GM18502 (cell line): Measurements from ENCODE around the gene SPAG7.
A peak's percentile ranks its signal among the peaks of the same experiment; 100 is the strongest.

ENCODE experiments used
- ATAC-seq: cut with Tn5 transposase; IDR thresholded peaks from one replicate; pipeline ENCODE4 v1.9.1; 2021; ENCODE audit warnings: mild to moderate bottlenecking; ENCODE audit not compliant: unreplicated experiment, poor library complexity

SPAG7 gene

DNA sequence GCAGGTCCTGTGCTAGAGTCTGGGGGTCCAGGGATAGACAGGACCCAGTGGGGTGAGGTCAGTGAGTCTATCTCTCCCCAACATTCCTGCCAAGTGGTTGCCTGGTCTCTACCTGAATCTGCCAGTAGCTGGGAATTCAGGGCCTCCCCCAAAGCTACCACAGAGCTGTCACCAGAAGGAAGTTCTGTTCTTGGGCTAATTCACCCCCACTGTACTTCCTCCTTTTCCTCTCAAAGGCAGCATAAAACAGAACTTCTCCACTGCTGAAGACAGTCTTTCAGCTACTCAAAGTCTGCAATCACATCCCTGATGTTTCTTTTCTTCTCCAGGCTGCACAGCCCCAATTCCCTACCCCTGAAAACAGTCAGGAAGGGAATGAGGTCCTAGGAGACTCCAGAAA lies 11.1 kb upstream of the SPAG7 start:
- ATAC-seq, result no peak

DNA sequence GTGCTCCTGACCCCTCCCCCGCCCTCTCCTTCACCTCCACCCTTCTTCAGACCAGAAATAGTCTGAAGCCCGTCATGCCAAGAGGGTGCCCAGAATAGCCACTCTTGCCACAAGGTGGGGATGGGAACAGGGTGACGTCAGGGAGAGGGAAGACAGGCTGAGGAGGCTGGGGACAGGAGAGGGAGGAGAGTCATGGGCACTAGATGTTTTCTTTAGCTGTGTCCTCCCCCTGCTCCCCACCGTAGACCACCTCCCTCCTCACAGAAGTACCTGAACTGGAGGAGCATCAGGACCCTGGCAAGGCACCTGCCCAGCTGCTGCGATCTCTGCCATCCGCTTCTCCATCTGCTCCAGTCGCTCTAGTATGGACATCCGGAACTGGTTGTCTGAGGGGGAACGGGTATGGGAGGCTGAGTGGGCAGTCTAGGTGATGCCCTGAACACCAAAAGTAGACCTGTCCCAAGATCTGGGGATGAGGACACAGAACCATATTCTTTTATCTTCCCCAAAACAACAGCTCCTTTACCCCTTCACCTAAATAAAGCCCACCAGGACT lies 6.6 kb upstream of the SPAG7 start:
- ATAC-seq, result no peak

- ATAC-seq, result no peak
These were observed 5.9 kb upstream of the SPAG7 start for GRCh38 chr17:4973256-4974114.

DNA sequence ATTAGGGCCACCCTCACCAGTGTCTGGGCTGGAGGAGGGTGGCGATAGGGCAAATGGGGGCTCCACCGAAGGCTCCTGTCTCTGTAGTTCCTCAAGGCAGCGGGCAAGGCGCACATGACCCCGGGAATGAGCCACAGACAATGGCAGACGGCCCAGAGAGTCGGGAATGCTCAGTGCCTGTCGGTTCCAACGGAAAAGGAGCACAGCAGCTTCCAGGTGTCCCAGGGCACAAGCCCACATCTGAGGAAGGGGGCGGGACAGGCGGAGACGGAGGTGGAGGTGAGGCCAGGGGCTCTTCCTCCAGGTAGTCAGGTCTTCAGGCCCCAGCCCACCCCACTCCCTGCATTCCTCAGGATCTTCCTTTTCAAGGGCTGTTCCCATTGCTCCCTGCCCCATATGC lies 5.1 kb upstream of the SPAG7 start:
- ATAC-seq, result no peak

- ATAC-seq, result no peak
These were observed 4.7 kb upstream of the SPAG7 start for GRCh38 chr17:4972322-4972721.

DNA sequence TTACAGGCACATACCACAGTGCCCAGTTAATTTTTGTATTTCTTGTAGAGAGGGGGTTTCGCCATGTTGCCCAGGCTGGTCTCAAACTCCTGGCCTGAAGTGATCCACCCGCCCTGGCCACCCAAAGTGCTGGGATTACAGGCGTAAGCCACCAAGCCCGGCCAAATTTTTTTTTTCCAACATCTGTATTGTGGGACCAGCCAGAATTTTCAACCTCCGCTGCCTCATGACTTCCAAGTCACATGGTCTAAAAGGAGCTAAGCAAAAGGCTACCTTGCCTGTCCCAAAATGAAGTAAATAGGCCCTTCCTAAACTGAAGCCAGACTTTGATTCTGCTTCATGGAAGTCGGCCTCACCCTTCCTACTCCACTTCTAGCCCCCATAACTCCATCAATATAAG lies 4.2 kb upstream of the SPAG7 start:
- ATAC-seq, result no peak

DNA sequence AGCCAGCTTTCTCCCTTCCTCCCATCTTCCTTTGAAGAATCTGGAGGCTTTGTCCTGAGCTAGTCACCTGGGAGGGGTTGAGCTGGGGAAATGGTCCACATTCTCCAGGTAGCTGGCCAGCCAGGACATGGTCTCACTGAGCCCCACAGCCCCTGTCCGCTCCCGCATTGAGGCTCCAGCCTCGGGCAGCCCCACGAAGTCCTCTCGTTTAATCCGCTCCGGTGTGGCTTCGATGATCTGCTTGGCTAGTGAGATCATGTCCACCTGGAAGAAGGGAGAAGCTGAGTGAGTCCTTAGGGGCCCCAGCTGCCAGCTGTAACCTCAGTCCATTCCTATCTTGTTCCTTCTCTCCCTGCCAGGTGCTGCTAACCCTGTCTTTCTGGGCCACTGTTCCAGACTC lies 2.7 kb upstream of the SPAG7 start:
- no peak for ATAC-seq

DNA sequence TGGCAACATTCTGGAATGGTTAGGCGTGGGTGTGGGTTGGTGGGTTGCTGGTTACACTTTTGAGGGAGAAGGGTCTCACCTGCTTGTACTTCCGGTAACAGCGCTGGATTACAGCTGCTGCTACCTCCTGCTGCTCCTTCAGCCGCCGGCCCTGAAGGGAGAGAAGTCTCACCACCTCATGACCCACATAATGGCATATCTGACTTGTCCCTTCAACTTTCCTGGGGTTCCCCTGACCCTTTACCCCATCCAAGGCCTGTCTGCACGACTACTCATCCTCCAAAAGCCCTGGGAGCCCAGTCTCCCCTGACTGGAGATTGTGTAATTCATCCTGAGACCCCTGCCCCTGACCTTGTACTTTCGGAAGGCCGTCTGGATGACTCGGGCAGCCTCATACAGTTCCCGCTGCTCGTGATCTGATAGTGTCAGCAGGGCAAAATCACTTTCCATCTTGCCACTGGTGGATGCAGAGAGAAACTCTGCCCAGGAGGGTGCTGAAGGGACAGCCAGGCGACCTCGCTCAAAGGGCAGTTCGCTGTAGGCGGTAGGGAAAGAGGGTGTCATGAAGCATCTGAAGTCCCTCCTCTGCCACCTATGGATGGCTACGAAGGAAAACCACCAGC lies 2.0 kb upstream of the SPAG7 start:
- ATAC-seq, result no peak

DNA sequence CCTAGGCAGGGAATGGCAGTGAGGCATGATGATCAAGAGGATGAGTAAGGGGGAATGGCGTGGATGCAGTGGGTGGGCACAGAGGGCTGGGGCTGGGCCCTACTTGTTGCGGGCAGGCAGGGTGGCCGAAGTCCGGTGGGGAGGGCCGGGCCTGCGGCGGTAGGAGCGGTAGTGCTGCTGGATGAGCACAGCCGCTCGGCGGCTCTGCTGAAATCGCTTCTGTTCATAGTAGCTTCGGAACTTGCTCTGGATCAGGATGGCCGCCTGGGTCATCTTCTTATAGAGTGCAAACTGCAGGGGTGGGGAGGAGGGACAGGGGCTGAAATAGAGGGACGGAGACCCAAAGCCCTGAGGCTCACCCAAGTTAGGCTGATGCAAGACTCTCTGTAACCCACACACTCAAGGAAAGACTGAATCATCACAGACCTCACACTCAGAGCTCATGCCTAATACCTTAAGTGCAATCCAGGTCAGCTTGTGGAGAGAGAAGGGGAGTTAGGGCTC lies 1.5 kb upstream of the SPAG7 start:
- ATAC-seq, result no peak

DNA sequence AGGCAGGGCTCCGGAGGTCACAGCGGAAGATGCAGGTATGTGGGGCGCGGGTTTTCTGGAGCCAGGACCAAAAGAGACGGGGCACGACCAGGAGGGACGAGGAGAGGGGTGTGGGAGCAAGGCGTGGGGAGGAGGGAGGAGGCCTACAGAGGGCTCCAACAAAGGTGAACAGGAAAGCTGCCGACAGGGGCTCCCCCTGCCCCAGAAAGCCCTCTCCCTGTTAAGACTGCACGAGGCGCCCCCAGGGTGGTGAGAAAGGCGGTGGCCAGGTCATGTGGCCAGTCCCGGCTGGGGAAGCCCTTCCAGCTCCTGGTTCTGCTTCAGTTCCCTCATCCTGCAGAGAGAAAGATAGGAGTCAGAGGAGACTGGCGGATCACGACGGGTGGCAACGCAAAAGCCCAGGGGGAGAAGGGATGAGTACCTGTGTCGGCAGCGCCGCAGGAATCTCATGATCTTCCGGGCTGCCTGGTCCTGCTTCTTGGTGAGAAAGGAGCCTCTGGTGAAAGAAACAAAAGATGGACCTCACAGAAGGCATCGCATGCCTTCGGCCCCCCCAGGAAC lies 949 bp upstream of the SPAG7 start:
- ATAC-seq, result no peak

- ATAC-seq, result peak; percentile 79
These were observed 626 bp downstream of the SPAG7 start for GRCh38 chr17:4966844-4967538.

GRCh38 chr17:4965311-4965986 lies 2.2 kb downstream of the SPAG7 start:
- no peak for ATAC-seq

DNA sequence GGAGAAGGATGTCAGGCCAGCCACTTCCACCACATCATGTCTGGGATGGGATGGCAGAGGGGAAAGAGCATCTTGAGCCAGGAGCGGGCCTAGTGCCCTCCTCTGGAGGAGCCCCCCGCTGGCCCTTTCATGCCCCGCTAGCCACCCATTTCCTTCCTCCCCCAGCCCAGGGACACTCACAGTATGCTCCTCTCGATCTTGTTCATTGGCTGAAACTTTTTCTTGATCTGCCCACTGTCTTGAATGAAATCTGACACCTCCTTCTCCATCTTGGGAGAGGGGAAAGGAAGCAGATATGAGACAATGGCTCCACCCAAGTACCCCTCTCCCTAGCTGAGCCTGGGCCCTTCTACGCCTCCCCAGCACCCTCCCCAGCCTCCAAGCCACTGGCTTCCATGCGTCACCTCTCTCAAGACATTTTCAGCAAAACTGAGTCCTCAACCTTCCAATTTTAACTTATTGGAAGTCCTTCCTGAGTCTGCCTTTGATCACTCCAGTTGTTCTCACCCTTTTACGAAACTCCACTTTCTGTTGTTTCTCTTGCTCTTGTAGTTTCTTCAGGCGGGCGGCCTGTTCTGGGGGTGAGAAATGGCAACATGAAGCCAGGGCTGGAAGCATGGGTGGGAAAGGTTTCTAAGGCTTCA lies 7.2 kb downstream of the SPAG7 start:
- no peak for ATAC-seq

- ATAC-seq, result no peak
These were observed 8.2 kb downstream of the SPAG7 start for GRCh38 chr17:4959261-4959965.

GRCh38 chr17:4958102-4958501 lies 9.5 kb downstream of the SPAG7 start:
- no peak for ATAC-seq

GRCh38 chr17:4956493-4957061 lies 11.0 kb downstream of the SPAG7 start:
- ATAC-seq, result no peak

DNA sequence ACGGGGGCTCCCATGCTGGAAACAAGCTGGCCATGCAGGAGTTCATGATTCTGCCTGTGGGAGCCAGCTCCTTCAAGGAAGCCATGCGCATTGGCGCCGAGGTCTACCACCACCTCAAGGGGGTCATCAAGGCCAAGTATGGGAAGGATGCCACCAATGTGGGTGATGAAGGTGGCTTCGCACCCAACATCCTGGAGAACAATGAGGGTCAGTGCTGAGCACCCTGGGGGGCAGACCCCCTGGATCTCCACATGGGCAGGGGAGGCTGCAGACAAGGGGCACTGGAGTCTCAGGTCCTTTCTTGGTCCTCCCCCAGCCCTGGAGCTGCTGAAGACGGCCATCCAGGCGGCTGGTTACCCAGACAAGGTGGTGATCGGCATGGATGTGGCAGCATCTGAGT lies 12.5 kb downstream of the SPAG7 start:
- ATAC-seq, result no peak

GRCh38 chr17:4953451-4953961 lies 14.1 kb downstream of the SPAG7 start:
- ATAC-seq, result no peak
